Activated CD4-positive, CD25-positive, alpha-beta regulatory T cell treated with anti-CD3 and anti-CD28 coated beads, Interleukin-2, amount 50 U/mL, for 72 hours (primary cell): ENCODE data around the gene A1BG.
"Not testable (repeated sequence)": the region's sequence is repeated elsewhere in the genome, so short reads cannot be mapped to it uniquely, and the experiment has no call there.

ENCODE experiments used
- DNase-seq: peaks from one replicate; pipeline ENCODE4 v3.0.0; 2021

Gene A1BG

GRCh38 chr19:58356766-58357480 lies 3.6 kb upstream of the A1BG start:
- no peak for DNase-seq

- peak; percentile 48 for DNase-seq
Observed at GRCh38 chr19:58355908-58356765, 2.8 kb upstream of the A1BG start.

GRCh38 chr19:58355215-58355796 lies 2.0 kb upstream of the A1BG start:
- no peak for DNase-seq

- DNase-seq, result no peak
Observed at GRCh38 chr19:58354478-58355030, 1.3 kb upstream of the A1BG start.

- no peak for DNase-seq
Observed at GRCh38 chr19:58353717-58354477, 605 bp upstream of the A1BG start.

GRCh38 chr19:58351990-58352755 lies 1.1 kb downstream of the A1BG start:
- no peak for DNase-seq

GRCh38 chr19:58351558-58351878 lies 1.8 kb downstream of the A1BG start:
- no peak for DNase-seq

GRCh38 chr19:58350871-58351557 lies 2.3 kb downstream of the A1BG start:
- DNase-seq, result no peak

GRCh38 chr19:58350001-58350861 lies 3.1 kb downstream of the A1BG start:
- DNase-seq, result no peak

- no peak for DNase-seq
Observed at GRCh38 chr19:58349590-58349989, 3.7 kb downstream of the A1BG start.

GRCh38 chr19:58348080-58348479 lies 5.2 kb downstream of the A1BG start:
- DNase-seq, result not testable (repeated sequence)

GRCh38 chr19:58346961-58347929 lies 6.0 kb downstream of the A1BG start:
- peak; percentile 70 for DNase-seq

- DNase-seq, result no peak
Observed at GRCh38 chr19:58345558-58345957, 7.7 kb downstream of the A1BG start.

GRCh38 chr19:58338825-58339558 lies 14.3 kb downstream of the A1BG start:
- no peak for DNase-seq

GRCh38 chr19:58338336-58338735 lies 15.0 kb downstream of the A1BG start:
- DNase-seq, result no peak

GRCh38 chr19:58336820-58337219 lies 16.5 kb downstream of the A1BG start:
- no peak for DNase-seq

GRCh38 chr19:58336216-58336615 lies 17.1 kb downstream of the A1BG start:
- DNase-seq, result no peak

- no peak for DNase-seq
Observed at GRCh38 chr19:58335630-58336029, 17.7 kb downstream of the A1BG start.
